Occipital lobe (tissue), 2 donors: Measurements from ENCODE around the gene ANTXR2. TPM values are rescaled to one million over a fixed set of nuclear protein-coding genes. Genes with fewer than 3 reads are reported as not detected.
"Not testable (repeated sequence)": the region's sequence is repeated elsewhere in the genome, so short reads cannot be mapped to it uniquely, and the experiment has no call there.

Experiments
- DNase-seq: peaks from one replicate; lab custom pipeline; 2025; lab: John Stamatoyannopoulos, UW
- total RNA-seq: library from RNA; depleted of rRNA; stranded (reverse); fragments of >200 nt; gene quantifications from one replicate; pipeline ENCODE4 v1.2.3, GENCODE V29; 2014

The ANTXR2 gene
- 20.1 TPM for total RNA-seq

DNA sequence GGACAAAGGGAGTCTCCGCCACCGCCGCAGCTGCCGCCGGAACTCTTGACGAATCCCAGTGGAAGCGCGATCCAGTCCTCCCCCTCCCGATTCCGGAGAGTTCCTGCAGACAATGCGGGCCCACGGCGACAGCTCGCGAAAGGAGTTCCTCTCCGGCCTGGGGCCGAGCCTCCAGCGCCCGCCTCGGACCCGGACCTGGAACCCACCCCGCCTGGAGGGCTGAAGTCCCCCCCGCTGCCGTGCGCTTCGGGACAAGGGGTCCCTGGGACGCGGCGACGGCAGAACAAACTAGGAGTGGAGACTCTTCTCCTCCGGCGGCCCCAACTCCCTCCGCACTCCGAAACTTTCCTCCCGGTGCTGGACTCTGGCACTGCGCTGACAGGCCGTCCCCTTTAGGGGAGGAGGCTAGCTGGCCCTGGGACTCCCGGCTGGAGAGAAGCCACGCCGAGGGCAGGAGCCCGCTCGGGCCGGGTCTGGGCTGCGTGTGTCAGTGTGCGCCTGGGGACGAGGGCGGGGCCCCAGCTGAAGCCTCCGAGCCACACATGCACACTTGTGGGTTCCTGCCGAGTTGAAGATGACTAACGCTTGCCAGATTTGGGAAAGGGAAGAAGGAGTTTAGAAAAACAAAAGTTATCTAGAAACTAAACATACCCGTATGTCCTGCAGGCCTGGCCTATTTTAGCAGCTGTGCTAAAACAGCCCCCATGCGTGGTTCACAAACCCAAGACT lies at the start of gene ANTXR2:
Gene ANTXR2 (minus strand): TSS at position 486 of the 729 bp plus-strand sequence. CDS start 669 bp downstream, outside the sequence.
- peak; percentile 20 for DNase-seq

DNA sequence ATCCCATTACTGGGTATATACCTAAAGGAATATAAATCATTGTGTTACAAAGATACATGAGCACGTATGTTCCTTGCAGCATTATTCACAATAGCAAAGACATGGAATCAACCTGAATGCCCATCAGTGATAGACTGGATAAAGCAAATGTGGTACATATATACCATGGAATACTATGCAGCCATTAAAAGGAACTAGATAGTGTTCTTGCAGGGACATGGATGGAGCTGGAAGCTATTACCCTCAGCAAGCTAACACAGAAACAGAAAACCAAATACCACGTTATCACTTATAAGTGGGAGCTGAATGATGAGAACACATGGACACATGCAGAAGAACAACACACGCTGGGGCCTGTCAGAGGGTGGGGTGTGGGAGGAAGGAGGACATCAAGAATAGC lies 48.8 kb upstream of the ANTXR2 start:
- not testable (repeated sequence) for DNase-seq

DNA sequence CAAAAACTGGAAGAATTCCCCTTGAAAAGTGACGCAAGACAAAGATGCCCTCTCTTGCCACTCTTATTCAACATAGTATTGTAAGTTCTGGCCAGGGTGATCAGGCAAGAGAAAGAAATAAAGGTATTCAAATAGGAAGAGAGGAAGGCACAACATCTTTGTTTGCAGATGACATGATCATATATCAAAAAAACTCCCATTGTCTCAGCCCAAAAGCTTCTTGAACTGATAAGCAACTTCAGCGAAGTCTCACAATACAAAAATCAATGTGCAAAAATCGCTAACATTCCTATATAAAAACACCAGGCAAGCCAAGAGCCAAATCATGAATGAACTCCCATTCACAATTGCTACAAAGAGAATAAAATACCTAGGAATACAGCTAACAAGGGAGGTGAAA lies 46.6 kb upstream of the ANTXR2 start:
- DNase-seq = not testable (repeated sequence)

DNA sequence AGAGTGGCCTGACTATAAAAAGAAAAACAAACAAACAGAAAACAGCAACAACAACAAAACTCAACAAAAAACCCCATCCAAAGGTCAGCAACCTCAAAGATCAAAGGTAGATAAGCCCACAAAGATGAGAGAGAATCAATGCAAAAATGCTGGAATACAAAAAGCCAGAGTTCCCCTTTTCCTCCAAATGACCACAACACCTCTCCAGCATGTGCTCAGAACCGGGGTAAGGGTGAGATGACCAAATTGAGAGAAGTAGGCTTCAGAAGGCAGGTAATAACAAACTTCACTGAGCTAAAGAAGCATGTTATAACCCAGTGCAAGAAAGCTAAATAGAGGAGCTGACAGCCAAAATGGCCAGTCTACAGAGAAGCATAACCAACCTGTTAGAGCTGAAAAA lies 43.5 kb upstream of the ANTXR2 start:
- DNase-seq = no peak

DNA sequence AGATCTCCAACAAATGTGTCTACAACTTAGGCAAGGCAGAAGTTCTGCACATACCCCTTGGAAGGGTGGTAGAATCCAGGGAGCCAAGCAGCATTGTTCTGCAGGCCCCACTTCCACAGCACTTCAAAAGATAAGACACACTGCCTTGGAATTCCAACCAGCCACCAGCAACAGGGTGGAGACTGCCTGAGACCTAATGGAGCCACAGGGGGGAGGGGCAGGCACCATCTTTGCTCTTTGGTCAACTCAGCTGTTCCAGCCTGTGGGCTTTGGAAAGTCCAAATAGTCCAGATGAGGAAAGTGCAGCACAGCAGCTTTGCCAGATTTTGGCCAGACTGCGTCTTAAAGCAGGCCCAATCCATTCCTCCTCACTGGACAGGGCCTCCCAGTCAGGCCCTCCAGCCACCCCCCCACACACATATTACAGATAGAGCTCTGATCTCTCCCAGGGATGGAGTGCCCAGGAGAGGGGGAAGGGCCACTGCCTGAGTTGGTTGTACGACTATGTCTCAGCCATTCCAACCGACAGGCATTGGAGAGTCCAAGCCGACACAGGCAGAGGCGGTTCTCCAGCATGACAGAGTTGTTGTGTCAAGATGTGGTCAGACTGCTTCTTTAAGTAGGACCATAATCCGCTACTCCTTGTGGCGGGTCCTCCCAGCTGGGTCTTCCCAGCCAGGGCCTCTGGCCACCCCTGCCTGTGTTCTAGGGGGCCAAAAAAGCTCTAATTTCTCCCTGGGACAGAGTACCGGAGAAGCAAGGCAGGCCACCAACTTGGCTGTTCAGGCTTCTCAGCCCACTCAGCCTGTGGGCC lies 42.5 kb upstream of the ANTXR2 start:
- no peak for DNase-seq

DNA sequence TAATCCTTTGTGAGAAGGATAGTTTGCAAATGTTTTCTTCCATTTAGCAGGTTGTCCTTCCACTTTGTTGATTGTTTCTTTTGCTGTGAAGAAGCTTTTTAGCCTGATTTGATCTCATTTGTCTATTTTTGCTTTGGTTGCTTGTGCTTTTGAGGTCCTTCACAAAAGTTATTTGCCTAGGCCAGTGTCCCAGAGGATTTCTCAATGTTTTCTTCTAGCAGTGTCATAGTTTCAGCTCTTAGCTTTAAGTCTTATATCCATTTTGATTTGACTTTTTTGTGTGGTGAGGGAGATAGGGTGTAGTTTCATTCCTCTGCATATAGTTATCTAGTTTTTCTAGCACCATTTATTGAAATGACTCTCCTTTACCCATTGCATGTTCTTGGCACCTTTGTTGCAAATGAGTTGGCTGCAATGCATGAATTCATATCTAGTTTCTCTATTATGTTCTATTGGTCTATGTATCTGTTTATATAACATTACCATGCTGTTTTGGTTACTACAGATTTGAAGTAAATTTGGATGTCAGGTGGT lies 41.8 kb upstream of the ANTXR2 start:
- DNase-seq = no peak

DNA sequence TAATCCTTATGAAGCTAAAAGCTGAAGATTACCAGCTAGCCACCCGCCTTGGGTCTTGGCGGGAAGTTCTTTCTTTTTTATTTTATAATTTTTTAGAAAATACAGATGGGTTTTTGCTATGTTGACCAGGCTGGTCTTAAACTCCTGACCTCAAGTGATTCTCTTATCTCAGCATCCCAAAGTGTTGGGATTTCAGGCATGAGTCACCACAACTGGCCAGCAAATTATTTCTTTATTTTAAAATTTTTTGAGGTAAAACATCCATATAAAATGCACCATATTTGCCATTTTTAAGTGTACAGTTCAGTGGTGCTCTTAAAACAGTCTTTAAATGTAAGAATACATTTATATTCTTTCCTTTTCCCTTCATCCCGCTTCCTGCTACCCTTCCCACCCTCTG lies 40.6 kb upstream of the ANTXR2 start:
- DNase-seq = no peak

DNA sequence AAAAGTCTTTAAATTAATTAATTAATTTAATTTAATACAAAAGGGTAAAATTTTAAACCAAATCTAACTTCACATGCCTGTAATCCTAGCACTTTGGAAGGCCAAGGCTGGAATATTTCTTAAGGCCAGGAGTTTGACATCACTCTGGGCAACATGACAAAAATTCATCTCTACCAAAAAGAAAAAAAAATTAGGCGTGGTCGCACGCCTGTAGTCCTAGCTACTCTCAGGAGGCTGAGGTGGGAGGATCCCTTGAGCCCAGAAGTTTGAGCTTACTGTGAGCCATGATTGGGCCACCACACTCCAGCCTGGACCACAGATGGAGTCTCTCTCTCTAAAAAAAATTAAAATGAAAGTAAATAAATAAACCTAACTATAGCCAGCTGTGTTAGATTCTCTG lies 39.2 kb upstream of the ANTXR2 start:
- DNase-seq = no peak

DNA sequence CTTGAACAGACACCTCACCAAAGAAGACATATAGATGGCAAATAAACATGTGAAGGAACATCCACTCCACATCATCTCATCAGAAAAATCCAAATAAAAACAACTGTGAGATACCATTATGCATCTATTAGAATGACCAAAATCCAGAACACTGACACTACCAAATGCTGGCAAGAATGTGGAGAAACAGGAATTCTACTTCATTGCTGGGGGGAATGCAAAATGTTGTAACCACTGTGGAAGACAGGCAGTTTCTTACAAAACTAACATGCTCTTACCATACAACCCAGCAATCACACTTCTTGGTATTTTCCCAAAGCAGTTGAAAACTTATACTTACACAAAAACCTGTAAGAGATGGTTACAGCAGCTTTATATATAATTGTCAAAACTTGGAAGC lies 38.2 kb upstream of the ANTXR2 start:
- DNase-seq = no peak

DNA sequence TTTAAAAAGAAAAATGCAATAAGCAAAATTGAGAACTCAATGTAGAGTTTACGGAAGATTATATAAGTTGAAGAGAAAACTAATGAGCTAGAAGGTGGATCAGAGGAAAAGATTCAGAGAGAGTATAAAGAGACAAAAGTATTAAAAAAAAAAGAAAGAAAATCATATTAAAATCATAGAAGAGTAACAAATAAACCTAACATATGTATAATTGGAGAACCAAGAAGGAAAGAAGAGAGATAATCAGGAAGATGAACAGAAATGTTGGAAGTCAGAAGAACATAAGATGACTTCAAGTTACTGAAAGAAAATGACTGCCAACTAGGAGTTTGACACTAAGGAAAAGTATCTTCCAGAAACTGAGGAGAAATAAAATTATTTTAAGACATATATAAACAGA lies 34.3 kb upstream of the ANTXR2 start:
- DNase-seq = no peak

DNA sequence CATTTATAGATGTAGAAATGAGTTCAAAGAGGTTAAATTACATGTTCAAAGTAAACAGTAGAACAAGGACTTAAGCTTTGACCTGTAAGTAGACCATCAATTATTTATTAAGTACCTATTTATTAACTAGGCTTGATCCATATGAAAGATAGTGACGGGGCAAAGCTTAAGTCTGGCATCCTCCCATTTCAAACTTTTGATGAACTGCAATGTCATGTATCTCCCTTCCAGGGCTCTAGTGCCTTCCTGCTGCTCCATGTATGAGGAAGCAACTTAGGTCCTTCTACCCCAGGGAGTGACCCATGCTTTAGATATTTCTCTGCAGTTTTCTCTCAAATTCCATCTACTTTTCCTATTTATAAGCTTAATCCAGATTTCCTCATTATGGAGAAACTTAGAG lies 31.9 kb upstream of the ANTXR2 start:
- DNase-seq = no peak

DNA sequence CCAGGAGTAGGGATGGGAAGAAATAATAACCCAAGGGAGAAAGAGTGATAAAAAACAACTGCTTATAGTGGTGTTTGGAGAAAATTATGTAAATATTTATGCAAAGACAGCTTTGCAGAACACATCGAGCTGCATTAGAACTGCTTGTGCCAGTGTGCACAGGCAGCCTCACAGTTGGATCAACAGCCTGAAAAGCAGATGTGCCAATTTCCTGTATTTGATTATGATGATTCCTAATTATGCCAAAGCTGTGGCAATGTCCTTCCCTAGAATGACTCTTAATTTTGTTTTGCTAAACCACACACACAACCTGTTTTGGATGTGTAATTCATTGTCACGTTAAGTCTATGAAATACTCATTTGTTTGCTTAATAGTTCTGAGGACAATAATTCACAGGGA lies 30.6 kb upstream of the ANTXR2 start:
- DNase-seq = no peak

DNA sequence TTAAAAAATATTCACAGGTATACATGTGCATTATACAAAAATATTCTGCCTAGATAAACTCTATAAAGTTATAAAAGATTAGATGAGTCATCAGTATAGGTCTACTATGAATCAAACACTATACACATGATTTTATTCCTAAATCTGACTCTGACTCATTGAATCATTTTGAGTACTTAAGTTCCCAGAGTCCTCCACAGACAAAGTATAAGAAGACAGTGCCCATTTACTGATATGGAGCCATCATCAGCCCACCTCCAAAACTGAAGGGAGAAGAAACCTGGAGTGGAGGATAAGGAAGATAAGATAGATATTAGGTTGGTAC lies 28.7 kb upstream of the ANTXR2 start:
- DNase-seq = no peak

DNA sequence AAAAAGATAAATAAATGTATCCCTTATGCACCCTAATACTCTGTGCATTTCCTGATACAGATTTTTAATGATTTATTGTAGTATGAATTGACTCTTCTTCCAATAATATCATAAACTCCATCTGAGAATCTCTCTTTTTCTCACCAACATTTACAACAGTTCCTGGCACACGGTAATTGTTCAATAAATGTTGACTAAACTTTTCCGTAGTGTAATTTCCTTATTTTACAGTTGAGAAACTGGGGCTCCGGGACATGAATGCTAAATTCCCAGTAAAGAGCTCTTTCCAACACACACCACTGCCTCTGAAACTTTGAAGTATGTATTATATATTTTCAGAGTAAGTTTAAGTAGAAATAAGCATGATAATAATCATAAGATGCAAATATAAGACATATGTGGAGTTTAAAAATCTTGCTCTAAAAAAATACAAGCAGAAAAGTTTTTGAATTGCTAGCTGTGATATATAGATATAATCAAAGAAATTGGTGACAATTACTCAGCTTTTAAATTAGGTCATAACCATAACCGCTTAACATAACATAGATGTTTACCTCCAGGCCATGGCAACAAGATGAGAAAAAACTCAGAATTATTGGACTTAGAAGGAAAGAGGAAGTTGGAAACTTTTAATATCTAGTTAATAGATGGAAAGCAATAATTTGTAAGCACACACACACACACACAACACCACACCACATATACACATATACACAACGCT lies 28.2 kb upstream of the ANTXR2 start:
- no peak for DNase-seq

DNA sequence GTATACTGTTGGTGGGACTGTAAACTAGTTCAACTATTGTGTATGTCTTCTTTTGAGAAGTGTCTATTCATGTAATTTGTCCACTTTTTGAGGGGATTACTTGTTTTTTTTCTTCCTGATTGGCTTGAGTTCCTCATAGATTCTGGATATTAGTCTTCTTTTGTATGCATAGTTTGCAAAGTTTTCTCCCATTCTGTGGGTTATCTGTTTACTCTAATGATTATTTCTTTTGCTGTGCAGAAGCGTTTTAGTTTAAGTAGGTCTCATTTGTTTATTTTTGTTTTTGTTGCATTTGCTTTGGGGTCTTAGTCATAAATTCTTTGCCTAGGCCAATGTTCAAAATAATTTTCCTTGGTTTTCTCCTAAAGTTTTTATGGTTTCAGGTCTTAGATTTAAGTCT lies 26.6 kb upstream of the ANTXR2 start:
- no peak for DNase-seq

DNA sequence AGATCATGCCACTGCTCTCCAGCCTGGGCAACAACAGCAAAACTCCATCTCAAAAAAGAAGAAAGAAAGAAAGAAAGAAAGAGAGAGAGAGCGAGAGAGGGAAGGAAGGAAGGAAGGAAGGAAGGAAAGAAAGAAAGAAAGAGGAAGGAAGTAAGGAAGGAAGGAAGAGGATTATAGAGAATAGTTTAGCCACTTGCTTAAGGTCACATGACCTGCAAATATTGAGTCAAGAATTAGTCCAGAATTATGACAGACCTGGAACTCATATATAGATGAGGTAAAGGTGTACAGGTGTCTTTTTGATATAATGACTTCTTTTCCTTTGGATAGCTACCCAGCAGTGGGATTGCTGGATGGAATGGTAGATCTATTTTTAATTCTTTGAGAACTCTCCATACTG lies 25.6 kb upstream of the ANTXR2 start:
- DNase-seq = no peak

DNA sequence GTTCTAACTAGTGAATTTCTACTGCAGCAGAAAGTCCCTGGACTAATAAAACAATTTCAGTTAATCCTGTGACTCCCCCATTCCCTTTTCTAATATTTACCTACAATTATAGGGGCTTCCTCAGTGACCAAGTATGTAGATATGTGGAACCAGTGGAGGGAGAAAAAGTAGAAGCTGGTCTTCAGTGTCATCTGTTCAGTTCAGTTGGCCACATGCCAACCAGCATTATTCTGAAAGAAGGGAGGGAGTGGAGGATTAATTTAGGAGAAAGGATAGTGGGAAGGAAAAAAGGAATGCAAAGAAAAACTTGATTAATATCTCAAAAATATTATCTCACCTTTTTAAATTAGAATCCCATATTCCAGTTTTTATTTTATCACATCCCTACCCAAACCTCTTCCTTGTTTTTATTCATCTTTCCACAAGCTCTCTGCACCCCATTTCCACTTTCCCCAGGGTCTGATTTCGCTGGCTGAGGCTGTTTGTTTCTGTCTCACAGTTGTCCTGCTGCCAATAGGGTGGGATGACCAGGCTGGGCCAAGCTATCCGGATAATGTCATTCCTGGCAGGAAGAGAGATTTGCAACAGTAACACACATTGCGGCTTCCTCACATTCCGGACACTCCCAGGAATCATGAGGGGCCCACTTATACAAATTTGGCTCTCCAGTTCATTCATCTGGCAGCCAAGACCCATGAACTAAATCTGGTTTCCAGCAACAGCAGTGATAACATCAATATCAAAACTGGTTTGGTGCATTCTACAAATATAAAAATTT lies 24.6 kb upstream of the ANTXR2 start:
- no peak for DNase-seq

DNA sequence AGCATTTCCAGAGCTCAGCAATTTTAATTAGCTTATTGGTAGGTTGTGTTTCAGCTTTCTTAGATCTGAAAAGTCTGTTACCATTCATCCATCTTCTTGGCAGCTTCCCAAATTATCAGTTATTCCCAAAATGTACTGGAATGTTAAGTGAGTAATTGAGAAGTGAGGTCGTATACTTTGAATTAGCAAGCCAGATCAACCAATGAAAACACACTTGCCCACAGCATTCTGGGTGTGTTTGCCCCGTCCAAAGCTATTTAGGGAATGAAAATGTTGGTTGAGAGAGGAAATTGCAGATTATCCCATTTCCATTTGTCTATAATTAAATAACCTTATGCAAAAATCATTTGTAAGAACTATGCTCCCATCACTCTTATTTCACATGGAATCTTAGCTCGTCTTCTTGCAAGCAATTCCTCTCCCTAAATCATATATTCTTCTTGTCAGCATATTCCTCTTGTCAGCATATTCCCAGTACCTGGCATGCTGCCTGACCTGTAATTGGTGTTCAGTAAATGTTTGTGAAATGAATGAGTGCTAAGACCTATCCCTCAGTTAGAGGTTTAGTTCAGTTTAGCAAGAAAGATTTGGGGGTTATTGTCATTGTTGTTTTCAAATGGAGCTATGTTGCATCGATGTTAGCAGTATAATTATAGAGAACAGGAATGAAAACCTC lies 23.3 kb upstream of the ANTXR2 start:
- no peak for DNase-seq

DNA sequence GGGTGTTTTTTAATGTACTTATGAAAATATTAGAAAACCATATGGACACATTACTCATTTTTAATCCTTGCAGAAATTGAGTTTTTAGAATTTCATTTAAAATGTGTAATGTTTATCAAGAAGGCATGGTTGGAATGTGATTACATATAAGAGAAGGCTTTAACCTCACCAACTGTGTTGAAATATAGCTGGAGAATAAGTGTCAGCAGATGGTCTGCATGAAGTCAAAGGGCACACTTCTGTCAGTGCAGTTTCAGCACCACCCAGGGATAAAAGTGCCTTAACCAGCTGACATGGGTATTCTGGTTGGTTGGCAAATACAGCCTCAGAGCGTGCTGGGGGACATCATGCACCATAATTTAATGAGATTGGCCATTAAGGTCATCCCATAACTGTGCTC lies 21.2 kb upstream of the ANTXR2 start:
- no peak for DNase-seq

DNA sequence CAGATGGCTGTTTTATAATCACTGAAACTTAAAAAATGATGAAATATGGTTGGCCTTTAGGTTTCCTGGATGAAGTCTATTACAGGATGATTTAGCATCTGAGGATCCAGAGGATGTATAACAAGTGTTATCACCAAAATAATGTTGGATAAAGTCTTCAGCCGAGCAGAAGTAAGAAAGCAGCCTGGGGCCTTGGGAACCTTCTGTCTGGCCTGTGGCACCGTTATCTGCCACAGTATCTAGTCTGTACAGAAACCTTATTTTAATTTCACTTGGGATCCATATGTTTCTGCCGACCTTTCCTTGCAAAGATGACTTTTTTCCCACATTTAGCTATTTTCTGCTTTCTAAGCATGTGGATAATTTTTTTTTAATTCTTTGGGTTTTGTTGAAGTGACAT lies 20.5 kb upstream of the ANTXR2 start:
- no peak for DNase-seq

DNA sequence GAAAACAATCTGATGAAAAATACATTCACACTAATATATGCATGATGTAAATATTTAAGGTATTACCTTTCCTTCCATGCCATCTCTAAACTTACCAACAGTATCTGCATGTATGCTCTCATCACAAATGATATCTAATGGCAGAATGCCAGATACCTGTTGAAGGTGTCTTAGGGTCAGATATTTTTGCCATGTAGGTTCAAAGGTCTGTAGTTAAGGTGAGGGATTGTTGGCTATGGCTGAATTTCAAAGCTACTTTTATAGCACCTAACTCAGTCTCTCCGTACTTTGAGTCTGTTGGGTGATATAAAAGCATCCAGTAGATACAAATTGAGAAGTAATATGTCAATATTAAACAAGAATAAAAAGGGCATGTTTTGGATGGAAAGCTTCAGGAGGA lies 19.8 kb upstream of the ANTXR2 start:
- DNase-seq = no peak
